HepG2 (cell line): Measurements from ENCODE around the gene NSL1. TPM values are rescaled to one million over a fixed set of nuclear protein-coding genes. Genes with fewer than 3 reads are reported as not detected.

Experiments
- CREB1 ChIP-seq, 2 experiments: fragments of 450-650 bp in 1 of 2; IDR thresholded peaks; 2 replicates each; pipeline ENCODE4 v1.6.1; 2016 to 2017; ENCODE audit warnings: control low read depth in 1 of 2, mild to moderate bottlenecking in 1 of 2, missing compliant biosample characterization in 1 of 2, missing genetic modification characterization in 1 of 2
- DNMT3B ChIP-seq: conservative IDR thresholded peaks from 2 replicates; pipeline ENCODE4 v1.6.1; 2016; ENCODE audit warnings: missing biosample characterization, control low read depth
- ELF3 ChIP-seq: IDR thresholded peaks from 2 replicates; pipeline ENCODE4 v1.6.1; 2016; ENCODE audit warnings: missing genetic modification reagents, missing compliant biosample characterization
- FOXK2 ChIP-seq: fragments of 450-650 bp; IDR thresholded peaks from 2 replicates; pipeline ENCODE4 v1.6.1; 2016
- FOXP1 ChIP-seq, 2 experiments: fragments of 450-650 bp in 1 of 2; IDR thresholded peaks; 2 replicates each; pipeline ENCODE4 v1.6.1; 2017 to 2018; ENCODE audit warnings: antibody characterized with exemption in 1 of 2
- JDP2 ChIP-seq: sonication (generic); formaldehyde crosslinking; IDR thresholded peaks from 2 replicates; pipeline ENCODE4 v1.8.1; 2022; ENCODE audit warnings: missing genetic modification reagents, borderline replicate concordance
- NCOR1 ChIP-seq: fragments of 200-600 bp; sonication (generic); IDR thresholded peaks from 2 replicates; pipeline ENCODE4 v1.7.0; 2017; ENCODE audit warnings: antibody characterized with exemption, low read length, borderline replicate concordance
- NFATC3 ChIP-seq: sonication (generic); formaldehyde crosslinking; IDR thresholded peaks from 2 replicates; pipeline ENCODE4 v1.5.1; 2020; ENCODE audit warnings: mild to moderate bottlenecking, missing genetic modification reagents
- PAXIP1 ChIP-seq: sonication (generic); formaldehyde crosslinking; conservative IDR thresholded peaks from 2 replicates; pipeline ENCODE4 v1.4.0; 2020; ENCODE audit warnings: mild to moderate bottlenecking, missing genetic modification reagents, moderate library complexity
- RFX1 ChIP-seq: fragments of 450-650 bp; IDR thresholded peaks from 2 replicates; pipeline ENCODE4 v1.6.1; 2017
- RFXANK ChIP-seq: IDR thresholded peaks from 2 replicates; pipeline ENCODE4 v1.6.1; 2016
- RNF219 ChIP-seq: sonication (generic); formaldehyde crosslinking; IDR thresholded peaks from 2 replicates; pipeline ENCODE4 v1.5.0; 2020; ENCODE audit warnings: mild to moderate bottlenecking, missing genetic modification reagents
- SAFB2 ChIP-seq: sonication (generic); formaldehyde crosslinking; IDR thresholded peaks from 2 replicates; pipeline ENCODE4 v1.5.1; 2020; ENCODE audit warnings: missing genetic modification reagents, low read depth, mild to moderate bottlenecking, borderline replicate concordance
- SOX13 ChIP-seq, 3 experiments: fragments of 450-650 bp in 1 of 3; sonication (generic) in 1 of 3; formaldehyde crosslinking in 1 of 3; IDR thresholded peaks in 2 of 3; conservative IDR thresholded peaks in 1 of 3; 2 replicates each; pipeline versions ENCODE4 v1.5.0 to v1.6.1; 2016 to 2020; ENCODE audit warnings: antibody characterized with exemption in 1 of 3, mild to moderate bottlenecking in 1 of 3, missing compliant biosample characterization in 1 of 3, missing genetic modification reagents in 1 of 3, moderate library complexity in 1 of 3
- SPEN ChIP-seq: sonication (generic); formaldehyde crosslinking; IDR thresholded peaks from 2 replicates; pipeline ENCODE4 v1.5.1; 2020; ENCODE audit warnings: low read depth, mild to moderate bottlenecking, missing genetic modification reagents
- ZBTB42 ChIP-seq: sonication (generic); formaldehyde crosslinking; IDR thresholded peaks from 2 replicates; pipeline ENCODE4 v1.5.0; 2020; ENCODE audit warnings: mild to moderate bottlenecking, missing genetic modification reagents
- ZNF383 ChIP-seq: sonication (generic); formaldehyde crosslinking; IDR thresholded peaks from 2 replicates; pipeline ENCODE4 v1.4.0; 2020; ENCODE audit warnings: missing genetic modification reagents, mild to moderate bottlenecking, borderline replicate concordance
- ZNF558 ChIP-seq: sonication (generic); formaldehyde crosslinking; IDR thresholded peaks from 2 replicates; pipeline ENCODE4 v1.9.0; 2022; ENCODE audit warnings: mild to moderate bottlenecking, missing genetic modification reagents, borderline replicate concordance
- ZNF629 ChIP-seq: sonication (generic); formaldehyde crosslinking; conservative IDR thresholded peaks from 2 replicates; pipeline ENCODE4 v1.5.0; 2020; ENCODE audit warnings: missing genetic modification reagents
- ZNF878 ChIP-seq: sonication (generic); formaldehyde crosslinking; IDR thresholded peaks from 2 replicates; pipeline ENCODE4 v1.8.1; 2023; ENCODE audit warnings: mild to moderate bottlenecking, missing genetic modification reagents, moderate library complexity
- polyA plus RNA-seq, 8 experiments: library from polyadenylated mRNA; depleted of rRNA in 3 of 8; stranded (reverse) in 7 of 8; unstranded in 1 of 8; fragments of >200 nt; fragmentation: Illumina TruSeq in 4 of 8; extraction: Trizol in 4 of 8; gene quantifications; 2 replicates each; pipeline versions ENCODE4 v1.2.1 to v1.2.3, GENCODE V29; 2011 to 2016; ENCODE audit warnings: low read depth in 4 of 8, missing spikeins in 1 of 8, mixed read lengths in 1 of 8; ENCODE audit not compliant: insufficient read depth in 1 of 8
- total RNA-seq, 5 experiments: library from RNA; depleted of rRNA; stranded (reverse); fragments of >200 nt; fragmentation: Illumina TruSeq; extraction: Trizol; gene quantifications; 2 replicates each; pipeline ENCODE4 v1.2.3, GENCODE V29; 2016; ENCODE audit warnings: low read depth in 1 of 5

NSL1 gene
- total and polyA plus RNA-seq, 2 of the 13 experiments (the other 11 are each of a cell fraction or from before 2014, with no cell fraction given) = 34.5 to 77.4 TPM

- TF ChIP-seq ZNF558 (CRISPR knock-in tag) (no peak), DNMT3B (CRISPR knock-in tag) (no peak), RFX1 (peak; percentile 11; the same call in 1 of the 2 replicates), CREB1 (IDR thresholded peaks at IDR 0.05) (no peak), CREB1 (CRISPR knock-in tag; IDR thresholded peaks at IDR 0.05) (peak; percentile 75), NCOR1 (peak; percentile 98), SAFB2 (CRISPR knock-in tag) (no peak), SOX13 (IDR thresholded peaks at IDR 0.05) (peak; percentile 15; the same call in 1 of the 2 replicates), SOX13 (CRISPR knock-in tag; conservative IDR thresholded peaks at IDR 0.05 in 1 of 2, IDR thresholded peaks at IDR 0.05 in 1 of 2) (peak in 1 of 2 experiments; percentile 86; a peak in 2 of 4 replicates), JDP2 (no peak), ELF3 (CRISPR knock-in tag) (peak; percentile 42; the same call in 1 of the 2 replicates), ZNF383 (no peak), ZNF629 (CRISPR knock-in tag) (0 out of 2 replicates have a peak, but pooled peaks have one; percentile 23), SPEN (no peak), NFATC3 (CRISPR knock-in tag) (no peak), FOXK2 (peak; percentile 51; the same call in 1 of the 2 replicates), ZNF878 (no peak), RFXANK (CRISPR knock-in tag) (0 out of 2 replicates have a peak, but pooled peaks have one; percentile 4), PAXIP1 (peak; percentile 86), RNF219 (CRISPR knock-in tag) (0 out of 2 replicates have a peak, but pooled peaks have one; percentile 22), ZBTB42 (CRISPR knock-in tag) (no peak), FOXP1 (IDR thresholded peaks at IDR 0.05) (no peak), FOXP1 (CRISPR knock-in tag; IDR thresholded peaks at IDR 0.05) (peak; percentile 78; the same call in 1 of the 2 replicates)
These were observed 25.1 kb upstream of the NSL1 start (continued) for GRCh38 chr1:212816567-212817278.
